ENCODE data around the gene ITPRIPL1. TPM values are rescaled to one million over a fixed set of nuclear protein-coding genes. Genes with fewer than 3 reads are reported as not detected.
A peak's percentile ranks its signal among the peaks of the same experiment; 100 is the strongest.

The ITPRIPL1 gene
- total RNA-seq, 1 donor from 2014 or later: 1.5 TPM

GRCh38 chr2:96323849-96324248 lies 1.3 kb upstream of the ITPRIPL1 start:
- DNase-seq (ENCODE audit: extremely low spot score in 2 of 2): no peak
- intact Hi-C loops (cut with DNase I): no loop called here
- TF ChIP-seq CTCF (IDR thresholded peaks at IDR 0.05): no peak
- no peak for TF ChIP-seq POLR2AphosphoS5 (IDR thresholded peaks at IDR 0.05; ENCODE audit: insufficient read depth in 1 of 2, low read depth in 1 of 2)
- no peak for TF ChIP-seq POLR2A (IDR thresholded peaks at IDR 0.05)
- H3K4me3 ChIP-seq: no peak overlapping the region
- H3K4me1 ChIP-seq: peaks cover 33% of the 10 kb centered on the region
- no peaks in the 10 kb centered on the region for H3K27me3 ChIP-seq
- no peaks in the 10 kb centered on the region for H3K36me3 ChIP-seq
- no peaks in the 10 kb centered on the region for H3K9me3 ChIP-seq
- H3K27ac ChIP-seq: no peak overlapping the region

- intact Hi-C loops (cut with DNase I): no loop called here
- Histone ChIP-seq H3K27ac (peak overlapping the region; percentile 58), H3K27me3 (no peaks in the 10 kb centered on the region), H3K4me3 (peak overlapping the region; percentile 51 to 56), H3K9me3 (no peaks in the 10 kb centered on the region), H3K4me1 (peaks cover 33% of the 10 kb centered on the region), H3K36me3 (no peaks in the 10 kb centered on the region)
- TF ChIP-seq CTCF (IDR thresholded peaks at IDR 0.05): no peak
- no peak for TF ChIP-seq POLR2AphosphoS5 (IDR thresholded peaks at IDR 0.05; ENCODE audit: insufficient read depth in 1 of 2, low read depth in 1 of 2)
- no peak for TF ChIP-seq POLR2A (IDR thresholded peaks at IDR 0.05)
- DNase-seq (ENCODE audit: extremely low spot score in 2 of 2): no peak
Observed at GRCh38 chr2:96324721-96325040, 436 bp upstream of the ITPRIPL1 start.

GRCh38 chr2:96325884-96326255 lies 753 bp downstream of the ITPRIPL1 start:
- Histone ChIP-seq H3K27me3 (no peaks in the 10 kb centered on the region), H3K4me3 (peak overlapping the region; percentile 51 to 56), H3K27ac (peak overlapping the region; percentile 58), H3K4me1 (peaks cover 27% of the 10 kb centered on the region), H3K9me3 (no peaks in the 10 kb centered on the region), H3K36me3 (no peaks in the 10 kb centered on the region)
- no peak for TF ChIP-seq POLR2A (IDR thresholded peaks at IDR 0.05)
- peak in 1 of 2 donors; percentile 61 for TF ChIP-seq POLR2AphosphoS5 (IDR thresholded peaks at IDR 0.05; ENCODE audit: insufficient read depth in 1 of 2, low read depth in 1 of 2)
- no peak for DNase-seq (ENCODE audit: extremely low spot score in 2 of 2)
- intact Hi-C loops (cut with DNase I): no loop called here

- Histone ChIP-seq H3K9me3 (no peaks in the 10 kb centered on the region), H3K36me3 (no peaks in the 10 kb centered on the region), H3K27me3 (no peaks in the 10 kb centered on the region), H3K4me3 (no peak overlapping the region), H3K27ac (no peak overlapping the region), H3K4me1 (peaks cover 24% of the 10 kb centered on the region)
- no peak for DNase-seq (ENCODE audit: extremely low spot score in 2 of 2)
- intact Hi-C loops (cut with DNase I): no loop called here
- no peak for TF ChIP-seq POLR2A (IDR thresholded peaks at IDR 0.05)
- TF ChIP-seq POLR2AphosphoS5 (IDR thresholded peaks at IDR 0.05; ENCODE audit: insufficient read depth in 1 of 2, low read depth in 1 of 2): no peak
- no peak for TF ChIP-seq CTCF (IDR thresholded peaks at IDR 0.05)
Observed at GRCh38 chr2:96326564-96326963, 1.4 kb downstream of the ITPRIPL1 start.

- Histone ChIP-seq H3K27ac (no peak overlapping the region), H3K4me3 (no peak overlapping the region), H3K4me1 (peaks cover 17% of the 10 kb centered on the region), H3K36me3 (no peaks in the 10 kb centered on the region), H3K27me3 (no peaks in the 10 kb centered on the region), H3K9me3 (no peaks in the 10 kb centered on the region)
- intact Hi-C loops (cut with DNase I): no loop called here
- TF ChIP-seq POLR2AphosphoS5 (IDR thresholded peaks at IDR 0.05; ENCODE audit: insufficient read depth in 1 of 2, low read depth in 1 of 2) (no peak), CTCF (IDR thresholded peaks at IDR 0.05) (no peak), POLR2A (IDR thresholded peaks at IDR 0.05) (no peak)
- no peak for DNase-seq (ENCODE audit: extremely low spot score in 2 of 2)
Observed at GRCh38 chr2:96326990-96327820, 2.1 kb downstream of the ITPRIPL1 start.

Measured in vagina (tissue), 2 donors.